Medulla oblongata (tissue), 1 donor: ENCODE data around the gene CPSF7.
A peak's percentile ranks its signal among the peaks of the same experiment; 100 is the strongest.
"Not testable (repeated sequence)": the region's sequence is repeated elsewhere in the genome, so short reads cannot be mapped to it uniquely, and the experiment has no call there.

Source experiments
- DNase-seq: peaks from one replicate; pipeline ENCODE4 v3.0.0-alpha.2; 2015; ENCODE audit errors: extremely low spot score

Gene CPSF7

DNA sequence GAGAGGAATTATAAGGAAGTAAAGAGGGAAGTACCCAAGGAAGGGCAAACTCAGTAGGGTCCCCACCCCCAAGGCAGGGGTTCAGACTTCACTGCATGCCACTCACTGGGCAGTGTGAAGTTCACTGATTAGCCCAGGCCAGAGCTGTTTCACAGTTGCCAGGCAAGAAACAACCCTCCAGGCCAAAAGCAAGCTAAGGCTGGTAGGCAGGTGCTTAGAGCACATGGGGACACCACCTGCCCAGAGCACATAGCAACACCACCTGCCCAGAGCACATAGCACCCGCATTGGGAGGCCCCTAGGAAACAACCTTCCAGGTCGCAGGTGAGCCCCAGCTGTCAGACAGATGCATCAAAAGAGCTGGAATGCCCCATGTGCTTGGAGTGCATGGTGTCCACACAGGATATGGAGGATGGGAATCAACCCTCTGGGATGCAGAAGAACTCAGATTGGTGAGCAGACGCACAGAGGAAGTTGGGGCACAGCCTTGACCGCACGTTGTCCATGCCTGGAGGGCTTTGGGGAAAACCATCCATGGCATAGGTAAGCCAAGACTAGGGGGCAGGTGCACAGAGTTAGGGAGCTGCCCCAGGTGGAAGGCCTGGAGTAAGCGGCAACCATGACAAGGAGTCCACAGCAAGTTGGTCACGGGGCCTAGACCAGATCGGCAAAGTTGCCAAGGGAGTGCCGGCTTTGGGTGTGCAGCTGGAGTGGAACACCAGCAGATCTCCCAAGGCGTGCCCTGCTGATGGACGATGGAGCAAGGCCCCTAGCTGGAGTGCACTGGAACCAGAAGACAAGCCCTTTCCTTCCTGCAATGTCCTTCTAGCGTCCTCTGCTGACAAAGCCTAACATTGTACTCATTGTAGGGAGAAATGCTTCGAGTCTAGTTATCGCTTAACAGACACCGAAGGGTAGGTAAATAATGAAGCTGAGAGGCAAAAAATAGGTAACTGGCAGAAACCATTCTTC, 45.2 kb downstream of the CPSF7 start:
- no peak for DNase-seq

- not testable (repeated sequence) for DNase-seq
These were observed 45.9 kb downstream of the CPSF7 start for GRCh38 chr11:61383859-61384258.

DNA sequence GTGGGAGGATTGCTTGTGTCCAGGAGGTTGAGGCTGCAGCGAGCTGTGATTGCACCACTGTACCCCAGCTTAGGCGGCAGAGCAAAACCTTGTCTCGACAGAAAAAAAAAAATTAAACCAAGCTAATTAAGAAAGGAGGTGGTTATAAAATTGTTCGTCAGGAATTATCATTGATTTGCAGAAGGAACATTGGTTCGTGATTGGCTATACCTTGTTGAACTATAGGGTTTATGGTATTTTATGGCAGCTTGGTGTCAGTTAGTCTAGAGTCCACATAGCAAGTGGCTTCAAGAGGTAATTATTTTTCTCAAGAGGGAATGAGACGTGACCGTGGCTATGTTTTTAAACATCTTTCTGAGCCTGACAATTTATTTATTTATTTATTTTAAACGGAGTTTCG, 48.9 kb downstream of the CPSF7 start:
- no peak for DNase-seq

DNA sequence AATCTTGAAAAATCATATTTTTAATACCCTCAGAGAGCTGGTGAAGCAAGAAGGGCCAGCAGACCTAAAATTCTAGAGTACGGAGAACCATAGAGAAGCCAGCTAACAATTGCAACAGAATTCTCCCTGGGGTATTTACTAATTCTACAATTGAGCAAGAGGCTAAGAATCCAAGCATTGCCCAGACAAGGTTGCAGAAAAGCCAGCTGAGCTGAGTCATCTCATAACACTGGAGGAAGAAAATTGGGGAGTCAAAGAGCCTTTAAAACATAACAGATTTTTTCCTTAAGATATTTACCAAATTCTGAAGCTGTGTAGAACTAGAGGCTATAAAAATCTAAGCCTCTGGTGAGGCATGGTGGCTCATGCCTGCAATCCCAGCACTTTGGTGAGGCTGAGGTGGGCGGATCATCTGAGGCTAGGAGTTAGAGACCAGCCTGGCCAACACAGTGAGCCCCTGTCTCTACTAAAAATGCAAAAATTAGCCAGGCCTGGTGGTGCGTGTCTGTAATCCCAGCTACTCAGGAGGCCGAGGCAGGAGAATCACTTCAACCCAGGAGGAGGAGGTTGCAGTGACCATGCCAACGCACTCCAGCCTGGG, 51.0 kb downstream of the CPSF7 start:
- DNase-seq: peak; percentile 41

DNA sequence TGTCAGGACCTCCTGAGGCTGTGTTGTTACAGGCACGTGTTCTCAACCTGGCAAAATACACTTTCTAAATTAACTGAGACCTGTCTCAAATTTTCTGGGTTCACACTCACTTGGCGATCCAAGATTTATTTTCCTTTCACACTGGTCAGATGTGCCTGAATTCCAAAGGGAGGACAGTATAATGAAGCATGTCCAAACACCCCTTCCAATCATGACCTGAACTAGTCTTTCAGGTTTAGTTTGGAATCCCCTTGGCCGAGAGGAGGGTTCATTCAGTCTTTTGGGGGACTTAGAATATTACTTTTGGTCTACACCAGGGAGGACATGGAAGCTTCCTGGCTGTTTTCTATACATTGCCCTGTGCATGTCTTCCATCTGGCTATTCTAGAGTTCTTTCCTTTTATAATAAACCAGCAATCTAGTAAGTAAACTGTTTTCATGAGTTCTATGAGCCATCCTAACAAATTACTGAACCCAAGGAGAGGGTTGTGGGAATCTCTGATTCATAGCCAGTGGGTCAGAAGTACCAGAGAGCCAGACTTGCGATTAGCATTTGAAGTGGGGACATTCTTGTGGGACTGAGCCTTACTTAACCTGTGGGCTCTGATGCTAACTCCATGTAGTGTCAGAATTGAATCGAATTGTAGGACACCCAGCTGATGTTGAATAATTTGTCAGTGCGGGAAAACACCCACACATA, 52.2 kb downstream of the CPSF7 start:
- no peak for DNase-seq

GRCh38 chr11:61375761-61376108, 54.0 kb downstream of the CPSF7 start:
- no peak for DNase-seq

- DNase-seq: no peak
These were observed 56.9 kb downstream of the CPSF7 start for GRCh38 chr11:61372659-61373420.

- DNase-seq: no peak
These were observed 59.3 kb downstream of the CPSF7 start for GRCh38 chr11:61370349-61371005.

GRCh38 chr11:61369372-61370348, 60.1 kb downstream of the CPSF7 start:
- peak; percentile 74 for DNase-seq

DNA sequence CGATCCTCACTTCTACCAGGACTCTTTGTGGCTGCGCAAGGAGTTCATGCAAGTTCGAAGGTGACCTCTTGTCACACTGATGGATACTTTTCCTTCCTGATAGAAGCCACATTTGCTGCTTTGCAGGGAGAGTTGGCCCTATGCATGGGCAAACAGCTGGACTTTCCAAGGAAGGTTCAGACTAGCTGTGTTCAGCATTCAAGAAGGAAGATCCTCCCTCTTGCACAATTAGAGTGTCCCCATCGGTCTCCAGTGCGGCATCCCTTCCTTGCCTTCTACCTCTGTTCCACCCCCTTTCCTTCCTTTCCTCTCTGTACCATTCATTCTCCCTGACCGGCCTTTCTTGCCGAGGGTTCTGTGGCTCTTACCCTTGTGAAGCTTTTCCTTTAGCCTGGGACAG, 61.1 kb downstream of the CPSF7 start:
- no peak for DNase-seq

DNA sequence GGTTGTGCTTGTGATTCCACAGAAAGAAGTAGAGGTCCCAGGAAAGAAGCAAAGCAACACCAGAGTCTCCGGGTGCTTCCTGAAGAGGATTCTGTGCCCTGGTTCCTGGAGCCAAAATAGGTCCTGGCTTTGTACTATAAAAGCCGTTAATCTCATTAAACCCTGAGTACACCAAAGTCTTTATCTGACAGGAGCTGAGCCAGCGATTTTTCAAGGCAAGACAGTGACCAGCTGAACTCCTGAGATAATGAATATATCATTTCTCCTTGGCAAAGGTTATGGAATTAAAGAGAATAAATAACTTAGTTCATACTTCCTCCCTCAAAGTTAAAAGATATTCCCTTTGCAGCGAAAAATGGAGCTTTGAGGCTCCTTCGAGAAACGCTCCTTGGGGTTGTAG, 62.4 kb downstream of the CPSF7 start:
- DNase-seq: no peak

GRCh38 chr11:61364012-61364675, 65.6 kb downstream of the CPSF7 start:
- DNase-seq: no peak

DNA sequence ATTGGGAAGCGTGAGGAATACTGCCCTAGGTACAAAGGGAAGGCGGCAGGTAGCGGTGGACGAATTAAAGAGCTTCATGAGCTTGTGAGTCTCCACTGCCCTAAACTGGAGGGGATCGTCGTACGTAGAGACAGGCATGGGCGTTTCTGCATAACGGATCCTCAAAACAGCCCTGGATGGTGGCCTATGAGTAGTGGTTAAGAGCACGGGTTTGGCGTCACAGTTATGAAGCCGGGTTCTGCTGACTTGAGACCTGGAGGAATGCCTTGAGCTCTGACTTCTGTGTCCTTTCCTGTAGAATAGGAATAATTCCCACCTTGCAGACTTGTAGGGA, 67.3 kb downstream of the CPSF7 start:
- no peak for DNase-seq

GRCh38 chr11:61361741-61362541, 67.8 kb downstream of the CPSF7 start, which contains the start of the genes CYB561A3 and TMEM138:
TSS of gene CYB561A3 (minus strand) at chr11:61361882. CDS start at chr11:61356713, 5,169 bp downstream.
TSS of gene TMEM138 (plus strand) at chr11:61362374. CDS start at chr11:61364391, 2,017 bp downstream.
- DNase-seq: peak; percentile 96

DNA sequence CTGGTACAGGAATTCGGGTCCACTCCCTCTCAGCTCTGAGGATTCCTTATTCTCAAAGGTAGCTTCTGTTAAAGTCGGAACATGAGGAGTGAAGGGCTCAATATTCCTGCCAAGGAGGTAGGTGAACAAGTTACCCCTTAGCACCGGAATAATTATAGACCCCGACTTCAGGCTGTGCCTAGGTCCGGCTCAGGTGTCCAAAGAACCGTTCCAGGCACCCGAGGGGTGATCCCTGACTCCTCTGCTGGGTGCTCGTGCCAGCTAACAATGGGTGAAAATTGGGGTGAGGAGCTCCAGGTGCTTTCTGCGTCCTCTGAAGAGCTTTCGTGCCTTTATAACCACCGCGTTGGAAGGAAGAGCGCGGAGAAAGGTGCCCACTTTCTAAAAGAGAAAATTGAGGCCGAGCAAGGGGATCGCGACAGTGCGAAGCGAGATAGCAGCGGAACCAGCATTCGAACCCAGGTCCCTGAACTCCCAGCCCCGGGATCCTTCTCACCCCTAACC, 68.5 kb downstream of the CPSF7 start:
- no peak for DNase-seq

DNA sequence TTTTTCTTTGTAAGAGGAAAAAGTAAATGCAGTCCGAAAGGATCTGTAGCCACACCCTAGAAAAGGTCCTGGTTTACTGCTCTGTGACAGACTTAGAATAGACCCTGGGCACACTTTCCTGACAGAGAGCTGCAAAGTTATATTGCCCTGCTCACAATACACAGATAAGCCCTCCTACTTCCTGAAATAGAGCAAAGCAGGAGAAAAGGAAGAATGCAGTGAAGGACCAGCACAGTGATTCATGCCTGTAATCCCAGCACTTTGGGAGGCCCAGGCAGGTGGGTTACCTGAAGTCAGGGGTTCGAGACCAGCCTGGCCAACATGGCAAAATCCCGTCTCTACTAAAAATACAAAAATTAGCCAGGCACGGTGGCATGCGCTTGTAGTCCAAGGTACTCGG, 70.3 kb downstream of the CPSF7 start:
- no peak for DNase-seq

GRCh38 chr11:61358566-61358965, 71.2 kb downstream of the CPSF7 start:
- DNase-seq: no peak

DNA sequence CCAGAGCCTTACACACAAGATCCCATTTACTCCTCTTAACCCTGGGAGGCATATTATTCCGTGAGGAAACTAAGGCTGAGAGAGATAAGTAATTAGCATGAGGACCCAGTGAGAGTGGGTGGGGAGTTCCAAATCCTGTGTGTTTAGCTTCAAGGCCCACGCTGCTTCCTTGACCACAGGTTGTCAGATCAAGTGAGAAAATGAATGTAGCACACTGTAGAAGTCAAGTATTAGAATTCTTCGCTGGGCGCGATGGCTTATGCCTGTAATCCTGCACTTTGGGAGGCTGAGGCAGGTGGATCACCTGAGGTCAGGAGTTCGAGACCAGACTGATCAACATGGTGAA, 71.9 kb downstream of the CPSF7 start:
- DNase-seq: no peak
